Measurements from ENCODE around the gene NCR2. TPM values are rescaled to one million over a fixed set of nuclear protein-coding genes. Genes with fewer than 3 reads are reported as not detected.

NCR2 gene
- polyA plus RNA-seq, 1 of the 3 experiments (the other 2 are of a cell fraction): not detected

DNA sequence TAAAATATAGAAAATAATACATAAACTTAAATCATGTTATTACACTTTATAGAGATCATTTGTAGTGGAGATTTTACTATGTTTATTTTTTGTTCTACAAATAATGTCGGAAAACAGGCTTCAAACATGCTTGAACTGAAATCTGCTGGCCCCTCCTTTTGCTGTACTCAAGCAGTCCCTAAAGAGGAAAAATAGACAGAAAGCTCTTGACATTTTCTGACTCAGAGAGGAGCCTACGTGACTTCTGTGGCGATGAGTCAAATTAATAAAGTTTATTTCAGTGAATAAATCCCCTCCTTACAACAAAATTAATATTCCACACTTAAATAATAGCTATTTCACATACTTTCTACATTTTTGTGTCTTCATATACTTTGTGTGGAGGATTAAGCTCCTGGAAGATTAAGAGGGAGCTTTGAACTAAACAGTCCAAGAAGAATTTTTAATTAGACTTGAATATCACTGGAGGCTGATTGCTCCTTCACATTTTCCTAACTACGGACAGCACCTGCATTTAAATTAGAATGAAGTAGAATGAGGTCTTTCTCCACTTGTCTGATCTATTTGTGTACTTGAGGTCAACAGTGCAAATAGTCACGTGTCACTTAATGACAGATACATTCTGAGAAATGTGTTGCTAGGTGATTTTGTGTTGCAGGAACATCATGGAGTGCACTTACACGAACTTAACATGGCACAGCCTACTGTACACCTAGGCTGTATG lies 47.2 kb upstream of the NCR2 start:
- no peaks in the 10 kb centered on the region; the same call in 1 of the 2 replicates for H3K27me3 ChIP-seq (ENCODE audit: insufficient read depth)
- WGBS (ENCODE audit: low lambda C conversion rate): 24% methylated on average over 6 of the region's 6 CpGs
- CTCF ChIA-PET: interaction anchor here (0.6 to 3.7 kb wide), 4 partner anchors 9 to 214 kb away, joined by 3 to 10 read pairs (median 3); no protein-coding TSS in a partner anchor

DNA sequence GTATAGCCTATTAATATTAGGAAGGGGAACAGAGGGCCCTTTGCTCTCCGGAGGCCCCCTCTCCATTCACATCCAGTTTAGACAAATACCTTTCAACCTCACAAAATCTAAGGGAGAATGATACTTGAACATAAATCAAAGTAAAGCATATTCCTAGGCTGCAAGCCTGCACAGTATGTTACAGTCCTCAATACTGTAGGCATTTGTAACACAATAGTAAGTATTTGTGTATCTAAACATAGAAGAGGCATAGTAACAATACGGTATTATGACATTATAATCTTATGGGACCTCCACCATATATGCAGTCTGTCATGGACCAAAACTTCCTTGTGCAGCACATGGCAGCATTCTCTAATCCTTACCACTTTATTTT lies 46.7 kb upstream of the NCR2 start:
- Histone ChIP-seq H3K9ac (no peak overlapping the region), H3K9me2 (no peaks in the 10 kb centered on the region), H3K9me3 (no peaks in the 10 kb centered on the region), H3K36me3 (replicated peaks in 1 of 2; ENCODE audit: control insufficient read depth in 1 of 2, insufficient read depth in 2 of 2, low read length in 1 of 2) (no peaks in the 10 kb centered on the region), H3F3A (replicated peaks; ENCODE audit: insufficient read depth) (no peaks in the 10 kb centered on the region), H3K4me1 (ENCODE audit: control insufficient read depth in 1 of 2, insufficient read depth in 2 of 2, low read depth in 1 of 2, low read length in 1 of 2) (no peaks in the 10 kb centered on the region), H2AFZ (ENCODE audit: low read depth) (no peak overlapping the region), H3K4me3 (ENCODE audit: low read depth in 2 of 2, low read length in 1 of 2) (no peak overlapping the region), H3K79me2 (ENCODE audit: insufficient read depth) (no peaks in the 10 kb centered on the region), H3K27me3 (ENCODE audit: insufficient read depth) (no peaks in the 10 kb centered on the region; the same call in 1 of the 2 replicates), H3K4me2 (no peak overlapping the region), H3K27ac (ENCODE audit: low read depth in 2 of 2, low read length in 1 of 2) (no peak overlapping the region), H4K20me1 (ENCODE audit: insufficient read depth) (no peaks in the 10 kb centered on the region)
- ChIA-PET POLR2A (no interaction called here), CTCF (interaction anchor here (1.2 to 3.7 kb wide), 2 partner anchors 10 to 17 kb away, joined by 3 to 10 read pairs; no protein-coding TSS in a partner anchor)
- TF ChIP-seq EZH2phosphoT487 (IDR thresholded peaks at IDR 0.05; ENCODE audit: borderline replicate concordance, low read depth) (no peak), FOXM1 (IDR thresholded peaks at IDR 0.05; ENCODE audit: low read depth) (no peak), GATA2 (CRISPR knock-in tag; IDR thresholded peaks at IDR 0.05) (no peak), JUND (IDR thresholded peaks at IDR 0.05) (no peak), GABPA (IDR thresholded peaks at IDR 0.05; ENCODE audit: low read depth) (no peak), USF1 (IDR thresholded peaks at IDR 0.05; ENCODE audit: borderline replicate concordance, low read depth) (no peak), RCOR1 (IDR thresholded peaks at IDR 0.05; ENCODE audit: low read length) (no peak), EP300 (IDR thresholded peaks at IDR 0.05; ENCODE audit: borderline replicate concordance in 1 of 2, low read depth in 1 of 2, low read length in 1 of 2) (no peak), RFX5 (IDR thresholded peaks at IDR 0.05; ENCODE audit: low read length) (no peak), RAD21 (IDR thresholded peaks at IDR 0.05; ENCODE audit: low read length) (no peak), NRF1 (IDR thresholded peaks at IDR 0.05; ENCODE audit: low read depth, low read length) (no peak), SMC3 (IDR thresholded peaks at IDR 0.05; ENCODE audit: low read depth, low read length) (no peak)
- TF ChIP-seq, protein P1, sequence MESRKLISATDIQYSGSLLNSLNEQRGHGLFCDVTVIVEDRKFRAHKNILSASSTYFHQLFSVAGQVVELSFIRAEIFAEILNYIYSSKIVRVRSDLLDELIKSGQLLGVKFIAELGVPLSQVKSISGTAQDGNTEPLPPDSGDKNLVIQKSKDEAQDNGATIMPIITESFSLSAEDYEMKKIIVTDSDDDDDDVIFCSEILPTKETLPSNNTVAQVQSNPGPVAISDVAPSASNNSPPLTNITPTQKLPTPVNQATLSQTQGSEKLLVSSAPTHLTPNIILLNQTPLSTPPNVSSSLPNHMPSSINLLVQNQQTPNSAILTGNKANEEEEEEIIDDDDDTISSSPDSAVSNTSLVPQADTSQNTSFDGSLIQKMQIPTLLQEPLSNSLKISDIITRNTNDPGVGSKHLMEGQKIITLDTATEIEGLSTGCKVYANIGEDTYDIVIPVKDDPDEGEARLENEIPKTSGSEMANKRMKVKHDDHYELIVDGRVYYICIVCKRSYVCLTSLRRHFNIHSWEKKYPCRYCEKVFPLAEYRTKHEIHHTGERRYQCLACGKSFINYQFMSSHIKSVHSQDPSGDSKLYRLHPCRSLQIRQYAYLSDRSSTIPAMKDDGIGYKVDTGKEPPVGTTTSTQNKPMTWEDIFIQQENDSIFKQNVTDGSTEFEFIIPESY (IDR thresholded peaks at IDR 0.05; ENCODE audit: borderline replicate concordance, low read depth): no peak
- TF ChIP-seq, protein P2, sequence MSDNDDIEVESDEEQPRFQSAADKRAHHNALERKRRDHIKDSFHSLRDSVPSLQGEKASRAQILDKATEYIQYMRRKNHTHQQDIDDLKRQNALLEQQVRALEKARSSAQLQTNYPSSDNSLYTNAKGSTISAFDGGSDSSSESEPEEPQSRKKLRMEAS (IDR thresholded peaks at IDR 0.05; ENCODE audit: low read depth): no peak
- TF ChIP-seq, protein P3, sequence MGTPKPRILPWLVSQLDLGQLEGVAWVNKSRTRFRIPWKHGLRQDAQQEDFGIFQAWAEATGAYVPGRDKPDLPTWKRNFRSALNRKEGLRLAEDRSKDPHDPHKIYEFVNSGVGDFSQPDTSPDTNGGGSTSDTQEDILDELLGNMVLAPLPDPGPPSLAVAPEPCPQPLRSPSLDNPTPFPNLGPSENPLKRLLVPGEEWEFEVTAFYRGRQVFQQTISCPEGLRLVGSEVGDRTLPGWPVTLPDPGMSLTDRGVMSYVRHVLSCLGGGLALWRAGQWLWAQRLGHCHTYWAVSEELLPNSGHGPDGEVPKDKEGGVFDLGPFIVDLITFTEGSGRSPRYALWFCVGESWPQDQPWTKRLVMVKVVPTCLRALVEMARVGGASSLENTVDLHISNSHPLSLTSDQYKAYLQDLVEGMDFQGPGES (IDR thresholded peaks at IDR 0.05; ENCODE audit: low read depth, low read length): no peak
- 43% methylated on average over 2 of the region's 2 CpGs for WGBS (ENCODE audit: low lambda C conversion rate)
- DNase-seq: no peak

More for the DNA sequence above, 47.2 kb upstream of the NCR2 start:
- Histone ChIP-seq H3K9me3 (no peaks in the 10 kb centered on the region), H3K36me3 (replicated peaks in 1 of 2; ENCODE audit: control insufficient read depth in 1 of 2, insufficient read depth in 2 of 2, low read length in 1 of 2) (no peaks in the 10 kb centered on the region), H3K4me2 (no peak overlapping the region), H4K20me1 (ENCODE audit: insufficient read depth) (no peaks in the 10 kb centered on the region), H3K4me3 (ENCODE audit: low read depth in 2 of 2, low read length in 1 of 2) (no peak overlapping the region), H3K9ac (no peak overlapping the region), H3K9me2 (no peaks in the 10 kb centered on the region), H3K4me1 (ENCODE audit: control insufficient read depth in 1 of 2, insufficient read depth in 2 of 2, low read depth in 1 of 2, low read length in 1 of 2) (no peaks in the 10 kb centered on the region), H3K27ac (ENCODE audit: low read depth in 2 of 2, low read length in 1 of 2) (no peak overlapping the region), H2AFZ (ENCODE audit: low read depth) (no peak overlapping the region), H3F3A (replicated peaks; ENCODE audit: insufficient read depth) (no peaks in the 10 kb centered on the region), H3K79me2 (ENCODE audit: insufficient read depth) (no peaks in the 10 kb centered on the region)
- DNase-seq: no peak
- POLR2A ChIA-PET: no interaction called here
- TF ChIP-seq, protein P2 (IDR thresholded peaks at IDR 0.05; ENCODE audit: low read depth): no peak
- no peak for TF ChIP-seq MXI1 (IDR thresholded peaks at IDR 0.05; ENCODE audit: low read depth, low read length)
- TF ChIP-seq ELF1 (IDR thresholded peaks at IDR 0.05): no peak

All from SK-N-SH (cell line).